ENCODE results near the gene INHBB.

Gene INHBB

DNA sequence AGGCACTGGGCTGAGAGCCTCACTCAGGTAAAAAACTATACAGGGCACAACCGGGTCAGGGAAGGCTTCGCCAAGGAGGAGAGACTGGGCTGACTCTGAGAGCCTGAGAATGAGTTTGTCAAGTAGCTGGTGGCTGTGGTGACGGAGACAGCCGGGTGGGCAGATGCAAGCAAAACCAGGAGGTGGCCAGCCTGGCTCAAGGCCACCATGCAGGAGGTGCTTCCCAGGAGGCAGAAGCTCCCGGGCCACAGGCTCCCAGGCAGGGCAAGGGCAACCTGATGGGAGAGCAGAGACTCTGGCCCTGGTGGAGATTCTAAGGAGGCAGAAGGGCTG is 2.9 kb upstream of the INHBB start:
- no peak for FAIRE-seq
- TF ChIP-seq, protein P1, sequence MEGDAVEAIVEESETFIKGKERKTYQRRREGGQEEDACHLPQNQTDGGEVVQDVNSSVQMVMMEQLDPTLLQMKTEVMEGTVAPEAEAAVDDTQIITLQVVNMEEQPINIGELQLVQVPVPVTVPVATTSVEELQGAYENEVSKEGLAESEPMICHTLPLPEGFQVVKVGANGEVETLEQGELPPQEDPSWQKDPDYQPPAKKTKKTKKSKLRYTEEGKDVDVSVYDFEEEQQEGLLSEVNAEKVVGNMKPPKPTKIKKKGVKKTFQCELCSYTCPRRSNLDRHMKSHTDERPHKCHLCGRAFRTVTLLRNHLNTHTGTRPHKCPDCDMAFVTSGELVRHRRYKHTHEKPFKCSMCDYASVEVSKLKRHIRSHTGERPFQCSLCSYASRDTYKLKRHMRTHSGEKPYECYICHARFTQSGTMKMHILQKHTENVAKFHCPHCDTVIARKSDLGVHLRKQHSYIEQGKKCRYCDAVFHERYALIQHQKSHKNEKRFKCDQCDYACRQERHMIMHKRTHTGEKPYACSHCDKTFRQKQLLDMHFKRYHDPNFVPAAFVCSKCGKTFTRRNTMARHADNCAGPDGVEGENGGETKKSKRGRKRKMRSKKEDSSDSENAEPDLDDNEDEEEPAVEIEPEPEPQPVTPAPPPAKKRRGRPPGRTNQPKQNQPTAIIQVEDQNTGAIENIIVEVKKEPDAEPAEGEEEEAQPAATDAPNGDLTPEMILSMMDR (IDR thresholded peaks at IDR 0.05; ENCODE audit: insufficient read depth, missing control alignments), result no peak
- no peak for DNase-seq (ENCODE audit: insufficient read length, low spot score)

DNA sequence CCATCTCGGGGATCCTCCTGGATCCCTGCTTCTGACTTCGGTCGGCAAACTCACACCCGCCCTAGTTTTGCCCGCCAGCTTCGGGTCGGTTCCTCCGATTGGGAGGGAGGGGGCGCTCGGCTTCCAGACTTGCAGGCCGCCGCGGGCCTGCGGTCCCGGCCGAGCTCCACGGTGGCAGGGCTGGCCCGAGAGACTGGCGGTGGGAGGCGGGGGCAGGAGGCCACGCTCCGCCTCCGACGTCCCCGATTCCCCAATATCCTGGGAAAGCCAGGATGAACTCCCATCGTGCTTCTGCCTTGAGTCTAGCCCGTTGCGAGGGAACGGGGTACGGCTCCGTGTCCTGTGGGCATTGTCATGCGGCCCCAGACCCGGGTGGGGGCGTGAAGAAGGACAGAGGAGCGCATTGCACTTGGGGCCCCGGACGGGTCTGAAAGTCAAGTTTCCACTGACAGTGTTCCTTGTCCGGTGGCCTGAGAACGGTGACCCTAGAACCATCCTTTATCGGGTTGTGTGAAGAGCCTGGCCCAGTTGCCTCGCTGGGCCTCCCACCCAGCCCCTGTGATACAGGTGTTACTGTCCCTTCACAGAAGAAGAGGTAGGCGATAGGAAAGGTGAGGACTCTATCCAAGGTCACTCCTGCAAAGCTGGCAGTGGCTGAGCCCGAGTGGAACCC is 2.4 kb upstream of the INHBB start:
- FAIRE-seq (no peak), DNase-seq (ENCODE audit: insufficient read length, low spot score) (no peak)
- TF ChIP-seq, protein P1 (IDR thresholded peaks at IDR 0.05; ENCODE audit: insufficient read depth, missing control alignments), result peak; percentile 77

DNA sequence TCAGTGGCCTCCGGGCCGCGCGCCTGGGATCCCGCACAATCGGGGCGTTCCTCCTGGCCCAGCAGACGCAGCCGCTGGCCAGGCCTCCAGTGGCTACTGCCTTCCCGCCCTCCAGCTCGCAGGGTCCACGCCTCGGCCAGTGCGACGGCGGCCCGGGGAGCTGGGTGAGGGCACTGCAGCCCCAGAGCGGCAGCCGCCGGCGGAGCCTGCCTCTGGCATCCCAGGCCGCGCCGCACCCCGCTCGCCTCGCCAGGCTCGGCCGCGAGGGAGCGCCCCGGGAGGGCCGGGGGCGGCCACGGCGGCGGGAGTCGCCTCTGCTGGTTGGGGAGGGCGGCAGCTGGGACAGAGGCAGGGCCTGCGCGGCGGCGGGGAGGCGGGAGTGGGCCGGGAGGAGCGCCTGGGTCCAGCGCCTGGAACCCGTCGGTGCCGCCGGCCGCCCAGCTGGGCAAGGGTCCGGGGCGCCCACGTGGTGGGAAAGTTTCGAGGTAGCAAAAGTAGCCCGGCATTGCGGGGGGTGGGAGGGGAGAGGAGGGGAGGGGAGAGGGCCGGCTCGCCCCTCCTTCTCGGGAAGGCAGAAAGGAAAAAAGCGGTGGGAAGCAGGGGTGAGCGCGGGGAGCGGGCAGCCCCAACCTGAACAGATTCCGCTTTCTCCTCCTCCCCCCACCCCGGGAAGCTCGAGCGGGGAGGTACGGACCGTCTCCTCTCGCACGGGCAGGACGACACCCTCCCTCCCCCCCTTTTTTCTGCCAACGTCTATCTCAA is 1.5 kb upstream of the INHBB start:
- no peak for FAIRE-seq
- no peak for DNase-seq (ENCODE audit: insufficient read length, low spot score)
- TF ChIP-seq, protein P1 (IDR thresholded peaks at IDR 0.05; ENCODE audit: insufficient read depth, missing control alignments), result no peak

DNA sequence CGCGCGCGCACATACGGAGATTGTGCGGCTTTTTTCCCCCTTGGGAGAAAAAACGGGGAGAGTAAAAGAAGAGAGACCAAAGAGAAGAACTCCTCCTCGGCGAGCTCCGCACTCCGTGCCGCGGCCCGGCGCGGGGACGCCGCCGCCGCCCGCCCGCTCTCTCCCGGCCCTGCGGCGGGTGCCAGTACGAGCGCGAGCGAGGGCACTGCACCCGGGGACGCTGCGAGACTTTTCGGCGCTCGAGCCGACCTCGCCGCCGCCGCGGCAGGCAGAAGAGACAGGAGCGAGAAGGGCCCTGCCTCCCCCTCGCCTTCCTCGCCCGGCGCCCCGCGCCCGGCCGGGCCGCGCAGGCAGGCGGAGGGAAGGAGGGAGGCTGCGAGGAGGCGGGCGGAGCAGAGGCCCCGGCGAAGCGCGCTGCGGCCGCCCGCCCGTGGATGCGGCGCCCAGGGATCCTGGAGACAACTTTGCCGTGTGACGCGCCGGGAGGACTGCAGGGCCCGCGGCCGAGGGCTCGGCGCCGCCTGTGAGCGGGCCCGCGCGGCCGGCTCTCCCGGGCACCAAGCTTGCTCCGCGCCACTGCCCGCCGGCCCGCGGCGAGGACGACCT is 857 bp upstream of the INHBB start:
- FAIRE-seq (no peak), DNase-seq (ENCODE audit: insufficient read length, low spot score) (no peak)
- TF ChIP-seq, protein P1 (IDR thresholded peaks at IDR 0.05; ENCODE audit: insufficient read depth, missing control alignments), result no peak

DNA sequence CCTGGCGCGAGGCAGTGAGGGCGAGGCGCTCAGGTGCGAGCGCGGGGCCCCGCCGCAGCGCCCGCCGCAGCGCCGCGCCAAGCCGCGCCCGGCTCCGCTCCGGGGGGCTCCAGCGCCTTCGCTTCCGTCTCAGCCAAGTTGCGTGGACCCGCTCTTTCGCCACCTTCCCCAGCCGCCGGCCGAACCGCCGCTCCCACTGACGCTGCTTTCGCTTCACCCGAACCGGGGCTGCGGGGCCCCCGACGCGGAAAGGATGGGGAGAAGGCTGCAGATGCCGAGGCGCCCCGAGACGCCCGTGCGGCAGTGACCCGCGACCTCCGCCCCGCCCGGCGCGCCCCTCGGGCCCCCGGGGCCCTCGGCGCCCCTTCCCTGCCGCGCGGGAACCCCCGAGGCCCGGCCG is 328 bp upstream of the INHBB start:
- TF ChIP-seq, protein P1 (IDR thresholded peaks at IDR 0.05; ENCODE audit: insufficient read depth, missing control alignments), result no peak
- DNase-seq (ENCODE audit: insufficient read length, low spot score), result no peak
- FAIRE-seq, result no peak

DNA sequence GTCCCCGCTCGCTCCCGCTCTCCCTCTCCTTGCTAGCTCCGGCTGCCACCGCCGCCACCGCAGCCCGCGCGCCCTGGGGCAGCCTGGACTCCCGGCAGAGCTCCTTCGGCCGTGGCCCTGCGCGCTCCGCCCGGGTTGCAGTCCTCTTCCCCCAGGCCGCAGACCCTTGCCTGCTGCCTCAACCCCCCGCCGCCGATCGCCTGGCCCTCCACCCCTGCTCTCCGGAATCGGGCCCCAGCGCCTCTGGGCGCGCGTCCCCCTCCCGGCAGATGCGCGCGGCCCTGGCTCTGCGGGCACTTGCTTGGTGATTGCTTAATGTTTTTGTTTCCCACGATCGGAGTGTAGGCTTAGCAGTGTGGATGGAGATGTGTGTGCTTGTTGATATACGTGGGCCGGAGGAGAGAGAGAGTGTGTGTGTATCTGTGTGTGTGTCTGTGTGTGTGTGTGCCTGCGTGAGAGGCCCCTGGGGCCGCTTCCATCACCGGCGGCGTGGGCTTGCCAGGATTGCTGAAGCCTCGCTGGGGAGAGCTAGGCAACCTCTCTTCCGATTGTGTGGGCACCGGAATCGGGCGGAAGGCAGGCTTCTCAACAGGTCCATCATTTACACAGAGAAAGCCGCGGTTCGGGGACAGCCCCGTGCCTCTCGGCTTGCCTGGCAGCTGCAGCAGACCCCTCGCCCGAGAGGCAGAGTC is 877 bp downstream of the INHBB start:
- FAIRE-seq (no peak), DNase-seq (ENCODE audit: insufficient read length, low spot score) (no peak)
- TF ChIP-seq, protein P1 (IDR thresholded peaks at IDR 0.05; ENCODE audit: insufficient read depth, missing control alignments), result no peak

All from D721Med (cell line).